ENCODE measurements around the gene CCDC13. TPM values are rescaled to one million over a fixed set of nuclear protein-coding genes. Genes with fewer than 3 reads are reported as not detected.

The CCDC13 gene
- total RNA-seq, 4 donors from 2014 or later, result 1.7 to 1.9 TPM; not detected in 2

- intact Hi-C loops (cut with DNase I; ENCODE audit: low total_unique reads), result no loop called here
- no peak overlapping the region for H3K27ac ChIP-seq
- H3K4me3 ChIP-seq, result no peak overlapping the region
- TF ChIP-seq POLR2A (IDR thresholded peaks at IDR 0.05) (no peak), CTCF (IDR thresholded peaks at IDR 0.05) (no peak)
- no peak for DNase-seq
- H3K4me1 ChIP-seq, result peaks cover 0 to 13% of the 10 kb centered on the region in 2 donors
- H3K9me3 ChIP-seq, result no peaks in the 10 kb centered on the region
- H3K27me3 ChIP-seq, result no peaks in the 10 kb centered on the region
- no peaks in the 10 kb centered on the region for H3K36me3 ChIP-seq
Measured at GRCh38 chr3:42799376-42799775, 26.3 kb upstream of the CCDC13 start.

- Histone ChIP-seq H3K36me3 (no peaks in the 10 kb centered on the region), H3K27ac (no peak overlapping the region), H3K9me3 (no peaks in the 10 kb centered on the region), H3K4me3 (no peak overlapping the region), H3K4me1 (no peaks in the 10 kb centered on the region), H3K27me3 (no peaks in the 10 kb centered on the region)
- no peak for TF ChIP-seq POLR2A (IDR thresholded peaks at IDR 0.05)
- TF ChIP-seq CTCF (IDR thresholded peaks at IDR 0.05), result no peak
- no peak for DNase-seq
- intact Hi-C loops (cut with DNase I; ENCODE audit: low total_unique reads), result no loop called here
Measured at GRCh38 chr3:42796332-42796885, 23.4 kb upstream of the CCDC13 start.

- Histone ChIP-seq H3K27me3 (no peaks in the 10 kb centered on the region), H3K36me3 (no peaks in the 10 kb centered on the region), H3K4me1 (no peaks in the 10 kb centered on the region), H3K4me3 (no peak overlapping the region), H3K9me3 (no peaks in the 10 kb centered on the region), H3K27ac (no peak overlapping the region)
- intact Hi-C loops (cut with DNase I; ENCODE audit: low total_unique reads), result no loop called here
- DNase-seq, result no peak
- TF ChIP-seq POLR2A (IDR thresholded peaks at IDR 0.05), result no peak
- no peak for TF ChIP-seq CTCF (IDR thresholded peaks at IDR 0.05)
Measured at GRCh38 chr3:42795621-42796181, 22.6 kb upstream of the CCDC13 start.

- DNase-seq, result no peak
- Histone ChIP-seq H3K36me3 (no peaks in the 10 kb centered on the region), H3K27ac (no peak overlapping the region)
Measured at GRCh38 chr3:42790714-42791229, 17.7 kb upstream of the CCDC13 start.

More at GRCh38 chr3:42790714-42791229, 17.7 kb upstream of the CCDC13 start:
- Histone ChIP-seq H3K9me3 (no peaks in the 10 kb centered on the region), H3K4me1 (no peaks in the 10 kb centered on the region), H3K4me3 (no peak overlapping the region), H3K27me3 (no peaks in the 10 kb centered on the region)
- intact Hi-C loops (cut with DNase I; ENCODE audit: low total_unique reads), result no loop called here
- TF ChIP-seq POLR2A (IDR thresholded peaks at IDR 0.05) (no peak), CTCF (IDR thresholded peaks at IDR 0.05) (no peak)
